ENCODE measurements around the gene DFFA. TPM values are rescaled to one million over a fixed set of nuclear protein-coding genes. Genes with fewer than 3 reads are reported as not detected.
"Not testable (repeated sequence)": the region's sequence is repeated elsewhere in the genome, so short reads cannot be mapped to it uniquely, and the experiment has no call there.

Gene DFFA
- total RNA-seq, 1 experiment from 2014 or later, result 49.7 TPM

GRCh38 chr1:10419351-10419750 is 53.0 kb downstream of the DFFA start:
- Histone ChIP-seq H3K27me3 (replicated peaks; ENCODE audit: insufficient read depth, low read depth, low read length, poor library complexity) (no peaks in the 10 kb centered on the region), H3K27ac (ENCODE audit: low read depth, low read length, poor library complexity, severe bottlenecking) (no peak overlapping the region), H3K9me3 (ENCODE audit: low read depth, low read length, poor library complexity, severe bottlenecking) (no peaks in the 10 kb centered on the region), H3K36me3 (ENCODE audit: insufficient read depth, low read length, poor library complexity, severe bottlenecking) (peaks cover 73% of the 10 kb centered on the region), H3K4me3 (ENCODE audit: low read depth, low read length, poor library complexity, severe bottlenecking) (no peak overlapping the region), H3K4me1 (ENCODE audit: insufficient read depth, low read length, poor library complexity, severe bottlenecking) (peaks cover 10% of the 10 kb centered on the region)
- intact Hi-C loops (cut with micrococcal nuclease; ENCODE audit: unreplicated experiment), result no loop called here
- CTCF ChIA-PET, result no interaction called here
- DNase-seq (ENCODE audit: low spot score), result no peak
- no TSS peak for BruUV-seq (replicated peaks)
- TF ChIP-seq EZH2 (IDR thresholded peaks at IDR 0.05; ENCODE audit: borderline replicate concordance, low read depth, low read length, poor library complexity, severe bottlenecking) (no peak), CTCF (conservative IDR thresholded peaks at IDR 0.05; ENCODE audit: low read depth, low read length) (no peak)
- POLR2A ChIA-PET (ENCODE audit: low non-redundant PET), result no interaction called here

- peaks cover 10% of the 10 kb centered on the region for H3K4me1 ChIP-seq (ENCODE audit: insufficient read depth, low read length, poor library complexity, severe bottlenecking)
- H3K9me3 ChIP-seq (ENCODE audit: low read depth, low read length, poor library complexity, severe bottlenecking); POLR2A ChIA-PET (ENCODE audit: low non-redundant PET); H3K27ac ChIP-seq (ENCODE audit: low read depth, low read length, poor library complexity, severe bottlenecking); DNase-seq (ENCODE audit: low spot score); H3K4me3 ChIP-seq (ENCODE audit: low read depth, low read length, poor library complexity, severe bottlenecking); H3K27me3 ChIP-seq (replicated peaks; ENCODE audit: insufficient read depth, low read depth, low read length, poor library complexity); intact Hi-C loops (cut with micrococcal nuclease; ENCODE audit: unreplicated experiment); BruUV-seq (replicated peaks): not testable (repeated sequence)
- CTCF ChIA-PET, result interaction anchor here (0.8 kb wide), 1 partner anchor 41 kb away, joined by 4 read pairs; no protein-coding TSS in a partner anchor
- peaks cover 79% of the 10 kb centered on the region for H3K36me3 ChIP-seq (ENCODE audit: insufficient read depth, low read length, poor library complexity, severe bottlenecking)
Measured at GRCh38 chr1:10418741-10419140, 53.6 kb downstream of the DFFA start.

- BruUV-seq (replicated peaks); POLR2A ChIA-PET (ENCODE audit: low non-redundant PET); H3K4me3 ChIP-seq (ENCODE audit: low read depth, low read length, poor library complexity, severe bottlenecking); H3K27me3 ChIP-seq (replicated peaks; ENCODE audit: insufficient read depth, low read depth, low read length, poor library complexity); CTCF ChIA-PET; DNase-seq (ENCODE audit: low spot score); intact Hi-C loops (cut with micrococcal nuclease; ENCODE audit: unreplicated experiment); H3K9me3 ChIP-seq (ENCODE audit: low read depth, low read length, poor library complexity, severe bottlenecking): not testable (repeated sequence)
- peak overlapping the region; percentile 73 for H3K27ac ChIP-seq (ENCODE audit: low read depth, low read length, poor library complexity, severe bottlenecking)
- H3K36me3 ChIP-seq (ENCODE audit: insufficient read depth, low read length, poor library complexity, severe bottlenecking), result peaks cover 97% of the 10 kb centered on the region
- H3K4me1 ChIP-seq (ENCODE audit: insufficient read depth, low read length, poor library complexity, severe bottlenecking), result peaks cover 10% of the 10 kb centered on the region
Measured at GRCh38 chr1:10415967-10416366, 56.4 kb downstream of the DFFA start.

GRCh38 chr1:10415211-10415930 is 57.0 kb downstream of the DFFA start:
- ChIA-PET CTCF (no interaction called here), POLR2A (ENCODE audit: low non-redundant PET) (no interaction called here)
- Histone ChIP-seq H3K36me3 (ENCODE audit: insufficient read depth, low read length, poor library complexity, severe bottlenecking) (peaks cover 97% of the 10 kb centered on the region), H3K4me3 (ENCODE audit: low read depth, low read length, poor library complexity, severe bottlenecking) (no peak overlapping the region), H3K27ac (ENCODE audit: low read depth, low read length, poor library complexity, severe bottlenecking) (peak overlapping the region; percentile 73), H3K4me1 (ENCODE audit: insufficient read depth, low read length, poor library complexity, severe bottlenecking) (peaks cover 10% of the 10 kb centered on the region), H3K27me3 (replicated peaks; ENCODE audit: insufficient read depth, low read depth, low read length, poor library complexity) (no peaks in the 10 kb centered on the region), H3K9me3 (ENCODE audit: low read depth, low read length, poor library complexity, severe bottlenecking) (no peaks in the 10 kb centered on the region)
- no TSS peak for BruUV-seq (replicated peaks)
- no peak for TF ChIP-seq CTCF (conservative IDR thresholded peaks at IDR 0.05; ENCODE audit: low read depth, low read length)
- intact Hi-C loops (cut with micrococcal nuclease; ENCODE audit: unreplicated experiment), result no loop called here
- peak; percentile 76 for DNase-seq (ENCODE audit: low spot score)
